ENCODE data around the gene KPNA1.
A peak's percentile ranks its signal among the peaks of the same experiment; 100 is the strongest.

The KPNA1 gene

DNA sequence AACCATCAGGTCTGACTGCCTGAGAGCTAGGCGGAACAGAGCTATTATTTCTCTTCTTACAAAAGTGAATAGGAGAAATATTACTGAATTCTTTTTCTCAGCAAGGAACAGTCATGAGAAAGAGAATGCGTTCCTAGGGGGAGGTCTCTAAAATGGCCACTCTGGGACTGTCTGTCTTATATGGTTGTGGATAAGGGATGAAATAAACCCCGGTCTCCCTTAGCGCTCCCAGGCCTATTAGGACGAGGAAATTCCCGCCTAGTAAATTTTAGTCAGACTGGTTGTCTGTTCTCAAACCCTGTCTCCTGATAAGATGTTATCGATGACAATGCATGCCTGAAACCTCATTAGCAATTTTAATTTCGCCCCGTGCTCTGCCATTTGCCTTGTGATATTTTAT lies 78.8 kb downstream of the KPNA1 start:
- TF ChIP-seq, protein P1, sequence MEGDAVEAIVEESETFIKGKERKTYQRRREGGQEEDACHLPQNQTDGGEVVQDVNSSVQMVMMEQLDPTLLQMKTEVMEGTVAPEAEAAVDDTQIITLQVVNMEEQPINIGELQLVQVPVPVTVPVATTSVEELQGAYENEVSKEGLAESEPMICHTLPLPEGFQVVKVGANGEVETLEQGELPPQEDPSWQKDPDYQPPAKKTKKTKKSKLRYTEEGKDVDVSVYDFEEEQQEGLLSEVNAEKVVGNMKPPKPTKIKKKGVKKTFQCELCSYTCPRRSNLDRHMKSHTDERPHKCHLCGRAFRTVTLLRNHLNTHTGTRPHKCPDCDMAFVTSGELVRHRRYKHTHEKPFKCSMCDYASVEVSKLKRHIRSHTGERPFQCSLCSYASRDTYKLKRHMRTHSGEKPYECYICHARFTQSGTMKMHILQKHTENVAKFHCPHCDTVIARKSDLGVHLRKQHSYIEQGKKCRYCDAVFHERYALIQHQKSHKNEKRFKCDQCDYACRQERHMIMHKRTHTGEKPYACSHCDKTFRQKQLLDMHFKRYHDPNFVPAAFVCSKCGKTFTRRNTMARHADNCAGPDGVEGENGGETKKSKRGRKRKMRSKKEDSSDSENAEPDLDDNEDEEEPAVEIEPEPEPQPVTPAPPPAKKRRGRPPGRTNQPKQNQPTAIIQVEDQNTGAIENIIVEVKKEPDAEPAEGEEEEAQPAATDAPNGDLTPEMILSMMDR (IDR thresholded peaks at IDR 0.05; ENCODE audit: borderline replicate concordance, insufficient read depth, low read depth, low read length) = no peak
- no peak overlapping the region for H3K4me3 ChIP-seq (ENCODE audit: low read depth, low read length)

DNA sequence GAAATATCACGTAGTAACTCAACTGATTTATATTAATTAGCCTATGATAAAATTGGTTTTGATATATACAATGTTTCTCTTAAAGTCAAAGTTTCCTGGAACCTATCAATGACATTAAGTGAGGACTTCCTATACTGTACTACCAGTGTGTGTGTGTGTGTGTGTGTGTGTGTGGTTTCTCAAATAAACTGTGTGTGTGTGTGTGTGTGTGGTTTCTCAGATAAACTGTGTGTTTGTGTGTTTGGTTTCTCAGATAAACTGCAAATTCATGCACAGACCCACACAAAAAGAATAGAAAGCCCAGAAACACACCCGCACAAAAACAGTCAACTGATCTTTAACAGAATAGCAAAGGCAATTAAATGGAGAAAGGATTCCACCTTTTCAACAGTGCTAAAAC lies 84.4 kb downstream of the KPNA1 start:
- no peak overlapping the region for H3K4me3 ChIP-seq (ENCODE audit: low read depth, low read length)
- TF ChIP-seq, protein P1 (IDR thresholded peaks at IDR 0.05; ENCODE audit: borderline replicate concordance, insufficient read depth, low read depth, low read length) = no peak

DNA sequence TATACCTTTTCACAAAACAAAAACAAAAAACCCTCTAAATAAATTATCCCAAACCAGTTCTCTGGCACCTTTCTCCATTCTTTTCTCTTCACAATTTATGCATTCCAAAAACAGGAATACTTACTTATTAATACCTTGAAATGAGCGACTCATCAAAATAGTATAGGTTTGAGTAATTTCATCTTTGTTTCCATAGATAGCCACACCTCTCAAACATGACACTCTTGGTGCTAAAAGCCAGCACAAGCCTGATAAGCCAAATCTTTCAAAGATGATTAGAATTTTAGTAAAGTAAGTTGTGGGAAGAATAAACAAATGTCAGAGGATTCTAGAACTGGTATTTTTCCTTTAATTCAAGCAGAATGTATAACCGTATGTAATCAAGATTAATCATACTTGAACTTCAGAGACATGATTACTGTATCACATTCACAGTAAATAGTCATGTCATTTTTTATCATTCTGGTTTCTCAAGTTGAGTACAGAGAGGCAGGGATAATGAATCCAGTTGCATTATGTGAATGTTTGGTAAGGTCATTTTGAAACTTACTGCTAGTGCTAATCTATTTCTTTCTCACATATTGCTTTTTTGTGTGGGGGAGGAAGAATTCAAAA lies 86.8 kb downstream of the KPNA1 start:
- TF ChIP-seq, protein P1 (IDR thresholded peaks at IDR 0.05; ENCODE audit: borderline replicate concordance, insufficient read depth, low read depth, low read length) = no peak
- H3K4me3 ChIP-seq (ENCODE audit: low read depth, low read length) = no peak overlapping the region

DNA sequence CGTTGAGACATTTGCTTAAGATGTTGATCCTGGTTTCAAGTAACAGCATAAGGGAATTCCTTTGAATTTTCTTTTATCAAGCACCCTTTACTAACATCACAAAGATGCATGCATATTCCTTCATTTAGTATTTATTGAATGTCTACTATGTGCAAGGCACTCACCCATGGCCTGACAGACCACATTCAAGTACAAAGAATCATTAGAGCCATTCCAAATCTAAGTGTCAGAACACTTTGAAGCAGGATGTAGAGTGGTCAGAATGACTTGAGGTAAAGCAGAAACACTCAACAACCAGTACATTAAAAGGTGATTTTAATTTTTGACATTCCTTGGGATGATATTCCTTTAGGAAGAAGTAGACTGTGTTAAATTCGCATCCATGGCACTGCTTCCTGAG lies 92.9 kb downstream of the KPNA1 start:
- H3K4me3 ChIP-seq (ENCODE audit: low read depth, low read length) = no peak overlapping the region
- TF ChIP-seq, protein P1 (IDR thresholded peaks at IDR 0.05; ENCODE audit: borderline replicate concordance, insufficient read depth, low read depth, low read length) = no peak

DNA sequence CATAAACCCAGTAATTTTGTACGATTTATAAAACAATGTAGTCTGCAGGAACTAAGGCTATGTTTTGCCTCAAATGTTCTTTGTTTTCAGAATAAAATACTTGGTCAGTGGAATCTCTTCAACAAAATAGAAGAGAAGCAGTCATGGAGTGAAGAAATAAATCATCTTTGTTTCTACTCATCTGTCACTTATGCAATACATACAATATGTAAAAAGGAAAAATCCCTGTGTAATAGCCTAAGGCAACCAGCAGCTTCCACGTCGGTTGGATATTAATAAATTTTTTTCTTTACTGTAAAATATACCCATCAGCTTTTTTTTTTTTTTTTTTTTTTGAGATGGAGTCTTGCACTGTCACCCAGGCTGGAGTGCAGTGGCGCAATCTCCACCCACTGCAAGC lies 93.6 kb downstream of the KPNA1 start:
- TF ChIP-seq, protein P1 (IDR thresholded peaks at IDR 0.05; ENCODE audit: borderline replicate concordance, insufficient read depth, low read depth, low read length) = no peak

DNA sequence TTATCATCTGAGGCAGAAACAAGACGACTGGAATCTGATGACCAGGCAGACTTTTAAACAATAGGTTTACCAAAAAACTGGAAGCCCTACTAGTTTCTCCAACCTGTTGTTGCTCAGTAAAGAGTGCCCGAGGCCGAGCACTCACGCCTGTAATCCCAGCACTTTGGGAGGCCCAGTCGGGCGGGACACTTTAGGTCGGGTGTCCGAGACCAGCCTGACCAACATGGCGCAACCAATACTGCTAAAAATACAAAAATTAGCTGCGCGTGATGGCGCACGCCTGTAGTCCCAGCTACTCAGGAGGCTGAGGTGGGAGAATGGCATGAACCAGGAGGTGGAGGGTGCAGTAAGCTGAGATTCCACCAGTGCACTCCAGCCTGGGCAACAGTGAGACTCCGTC lies 97.8 kb downstream of the KPNA1 start:
- peak overlapping the region; percentile 54 for H3K4me3 ChIP-seq (ENCODE audit: low read depth, low read length)
- TF ChIP-seq, protein P1 (IDR thresholded peaks at IDR 0.05; ENCODE audit: borderline replicate concordance, insufficient read depth, low read depth, low read length) = no peak

More for the DNA sequence above, 93.6 kb downstream of the KPNA1 start:
- no peak overlapping the region for H3K4me3 ChIP-seq (ENCODE audit: low read depth, low read length)

Data from GM12875 (cell line).